GM21360 (cell line): ENCODE data around the gene RXFP3.
"Not testable (repeated sequence)": the region's sequence is repeated elsewhere in the genome, so short reads cannot be mapped to it uniquely, and the experiment has no call there.

Experiments
- ATAC-seq: cut with Tn5 transposase; IDR thresholded peaks from one replicate; pipeline ENCODE4 v1.9.1; 2021; ENCODE audit warnings: mild to moderate bottlenecking, moderate library complexity; ENCODE audit not compliant: unreplicated experiment

The RXFP3 gene

DNA sequence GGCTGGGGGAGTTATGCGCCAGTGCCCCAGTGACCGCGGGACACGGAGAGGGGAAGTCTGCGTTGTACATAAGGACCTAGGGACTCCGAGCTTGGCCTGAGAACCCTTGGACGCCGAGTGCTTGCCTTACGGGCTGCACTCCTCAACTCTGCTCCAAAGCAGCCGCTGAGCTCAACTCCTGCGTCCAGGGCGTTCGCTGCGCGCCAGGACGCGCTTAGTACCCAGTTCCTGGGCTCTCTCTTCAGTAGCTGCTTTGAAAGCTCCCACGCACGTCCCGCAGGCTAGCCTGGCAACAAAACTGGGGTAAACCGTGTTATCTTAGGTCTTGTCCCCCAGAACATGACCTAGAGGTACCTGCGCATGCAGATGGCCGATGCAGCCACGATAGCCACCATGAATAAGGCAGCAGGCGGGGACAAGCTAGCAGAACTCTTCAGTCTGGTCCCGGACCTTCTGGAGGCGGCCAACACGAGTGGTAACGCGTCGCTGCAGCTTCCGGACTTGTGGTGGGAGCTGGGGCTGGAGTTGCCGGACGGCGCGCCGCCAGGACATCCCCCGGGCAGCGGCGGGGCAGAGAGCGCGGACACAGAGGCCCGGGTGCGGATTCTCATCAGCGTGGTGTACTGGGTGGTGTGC, at the start of gene RXFP3:
Gene RXFP3 (plus strand): TSS at position 6 of the 636 bp plus-strand sequence. CDS start 355 bp downstream, at position 361.
- no peak for ATAC-seq

DNA sequence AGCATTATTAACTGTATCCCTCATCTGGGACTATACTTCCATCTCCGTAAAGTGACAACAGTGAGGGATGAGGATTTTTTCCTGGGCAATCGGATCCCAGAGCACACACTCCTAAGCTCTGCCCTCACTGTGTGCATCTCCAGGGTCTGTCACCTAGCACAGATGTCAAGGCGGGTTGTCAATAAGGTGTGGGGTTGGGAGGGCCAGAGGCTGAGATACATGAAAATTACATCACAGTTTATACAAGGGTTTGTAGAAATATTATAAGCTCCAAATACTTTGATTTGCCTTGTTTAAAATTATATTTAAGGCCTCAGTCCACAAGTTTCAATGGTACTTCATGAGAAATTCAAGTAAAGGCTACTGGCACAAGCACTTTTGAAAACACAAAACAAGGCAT, 48.9 kb upstream of the RXFP3 start:
- no peak for ATAC-seq

DNA sequence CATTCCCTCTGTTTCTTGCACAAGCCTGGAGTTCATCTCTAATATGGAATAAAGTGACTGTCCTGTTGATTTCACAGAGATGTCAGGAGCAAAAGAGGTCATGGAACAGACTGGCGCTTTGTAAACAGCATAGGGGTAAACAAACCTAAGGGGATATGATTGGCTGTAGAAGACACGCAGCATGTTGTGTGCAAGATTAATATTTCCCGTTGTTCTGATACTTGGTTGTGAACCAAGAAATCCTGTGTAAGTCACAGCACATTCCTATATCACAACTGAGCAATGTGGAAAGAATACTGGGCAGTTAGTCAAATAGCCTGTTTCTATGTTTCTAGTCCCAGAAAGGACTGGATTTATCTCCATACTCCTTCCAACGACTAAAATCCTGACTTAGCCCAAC, 47.6 kb upstream of the RXFP3 start:
- no peak for ATAC-seq

GRCh38 chr5:33890131-33891032, 45.8 kb upstream of the RXFP3 start:
- peak; percentile 55 for ATAC-seq

- no peak for ATAC-seq
Measured at GRCh38 chr5:33891446-33891787, 44.8 kb upstream of the RXFP3 start.

- ATAC-seq = no peak
Measured at GRCh38 chr5:33891788-33892619, 44.2 kb upstream of the RXFP3 start, which contains the start of gene ADAMTS12. TSS of gene ADAMTS12 (minus strand) at chr5:33891990. CDS start at chr5:33891856, 134 bp downstream.

- no peak for ATAC-seq
Measured at GRCh38 chr5:33892620-33893137, 43.5 kb upstream of the RXFP3 start.

GRCh38 chr5:33894566-33894965, 41.6 kb upstream of the RXFP3 start:
- no peak for ATAC-seq

DNA sequence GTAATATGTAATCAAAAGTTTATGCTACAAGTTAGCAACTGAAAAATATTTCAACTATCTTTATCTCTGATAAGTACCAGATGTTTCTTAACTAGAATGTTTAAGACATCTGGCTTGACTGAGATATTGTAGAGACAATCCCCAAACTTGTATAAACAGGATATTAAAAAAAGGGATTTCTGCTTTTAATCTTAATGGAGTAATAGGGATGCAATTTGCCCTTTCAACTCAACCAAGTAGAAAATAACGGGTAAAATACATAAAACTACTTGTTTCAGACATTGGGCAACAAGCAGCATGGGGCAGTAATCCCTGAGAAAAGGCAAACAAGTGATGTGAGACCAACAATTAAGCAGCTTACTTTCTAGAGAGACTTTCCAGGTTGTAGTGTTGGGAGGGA, 35.0 kb upstream of the RXFP3 start:
- no peak for ATAC-seq

DNA sequence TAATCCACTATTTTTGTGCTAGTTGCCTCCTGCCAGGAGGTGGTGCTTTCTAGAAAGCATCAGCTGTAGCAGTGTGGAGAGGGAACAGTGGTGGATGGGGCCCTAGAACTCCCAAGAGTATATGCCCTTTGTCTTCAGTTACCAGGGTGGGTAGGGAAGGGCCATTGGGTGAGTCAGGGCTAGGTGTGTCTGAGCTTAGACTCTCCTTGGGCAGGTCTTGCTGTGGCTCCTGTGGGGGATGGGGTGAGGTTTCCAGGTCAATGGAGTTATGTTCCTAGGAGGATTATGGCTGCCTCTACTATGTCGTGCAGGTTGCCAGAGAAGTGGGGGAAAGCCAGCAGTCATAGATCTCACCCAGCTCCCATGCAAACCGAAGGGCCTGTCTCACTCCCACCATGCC, 33.1 kb upstream of the RXFP3 start:
- no peak for ATAC-seq

DNA sequence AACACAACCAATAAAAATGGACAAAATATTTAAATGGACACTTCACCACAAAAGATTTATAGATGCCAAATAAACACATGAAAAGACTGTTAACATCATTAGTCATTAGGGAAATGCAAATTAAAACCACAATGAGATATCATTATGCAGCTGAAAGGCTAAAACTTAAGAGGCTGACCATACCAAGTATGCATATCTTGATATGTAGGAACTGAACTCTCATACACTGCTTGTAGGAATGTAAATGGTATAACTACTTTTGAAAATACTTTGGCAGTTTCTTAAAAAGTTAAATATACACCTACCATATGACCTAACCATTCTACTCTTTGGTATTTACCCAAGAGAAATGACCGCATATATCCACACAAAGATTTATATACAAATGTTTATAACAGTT, 30.8 kb upstream of the RXFP3 start:
- ATAC-seq = no peak

GRCh38 chr5:33906248-33906647, 29.9 kb upstream of the RXFP3 start:
- ATAC-seq = not testable (repeated sequence)

GRCh38 chr5:33914844-33915243, 21.3 kb upstream of the RXFP3 start:
- not testable (repeated sequence) for ATAC-seq

GRCh38 chr5:33921002-33921401, 15.2 kb upstream of the RXFP3 start:
- no peak for ATAC-seq

DNA sequence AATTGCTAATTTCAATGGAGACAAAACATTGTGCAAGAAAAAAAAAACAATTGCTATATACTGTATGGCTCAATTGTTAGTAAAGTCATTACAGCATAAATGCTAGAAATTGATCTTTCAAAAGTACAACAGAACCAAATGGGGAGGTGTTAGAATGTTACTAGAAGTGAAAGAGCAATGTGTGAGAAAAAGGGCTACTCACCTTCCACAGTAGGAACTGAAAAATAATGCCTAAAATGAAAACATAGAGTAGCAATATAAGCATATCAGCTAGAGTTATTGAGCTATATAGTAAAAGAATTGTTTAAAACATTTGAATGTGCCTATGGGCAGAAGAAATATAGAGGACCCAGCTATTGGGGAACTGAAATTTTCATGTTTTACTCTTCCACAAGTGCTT, 10.9 kb upstream of the RXFP3 start:
- no peak for ATAC-seq

DNA sequence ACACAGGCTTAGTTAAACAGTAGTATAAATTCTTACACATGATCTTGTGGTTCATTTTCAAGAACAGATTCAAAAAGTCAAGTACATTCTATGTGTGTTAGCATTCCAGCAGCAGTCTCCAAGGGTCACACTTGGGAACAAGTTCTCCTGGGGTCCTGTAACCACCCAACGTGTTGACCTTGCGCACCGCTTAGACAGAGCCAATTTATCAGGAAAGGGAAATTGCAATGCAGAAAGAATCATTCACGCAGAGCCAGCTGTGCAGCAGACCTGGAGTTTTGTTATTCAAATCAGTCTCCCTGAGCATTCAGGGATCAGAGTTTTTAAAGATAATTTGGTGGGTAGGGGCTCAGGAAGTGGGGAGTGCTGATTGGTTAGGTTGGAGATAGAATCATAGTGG, 8.5 kb upstream of the RXFP3 start:
- no peak for ATAC-seq

DNA sequence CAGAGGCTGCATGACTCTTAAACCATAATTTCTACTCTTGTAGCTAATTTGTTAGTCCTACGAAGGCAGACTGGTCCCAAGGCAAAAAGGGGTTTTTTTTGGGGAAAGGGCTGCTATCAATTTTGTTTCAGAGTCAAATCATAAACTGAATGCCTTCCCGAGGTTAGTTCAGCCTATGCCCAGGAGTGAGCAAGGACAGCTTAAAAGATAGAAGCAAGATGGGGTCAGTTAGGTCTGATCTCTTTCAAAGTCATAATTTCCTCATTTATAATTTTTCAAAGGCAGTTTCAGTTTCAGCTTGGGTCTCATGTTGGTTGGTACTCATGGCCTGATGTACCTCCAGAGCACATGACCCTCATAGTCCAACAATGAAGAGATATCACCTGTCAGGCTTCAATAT, 7.9 kb upstream of the RXFP3 start:
- no peak for ATAC-seq

DNA sequence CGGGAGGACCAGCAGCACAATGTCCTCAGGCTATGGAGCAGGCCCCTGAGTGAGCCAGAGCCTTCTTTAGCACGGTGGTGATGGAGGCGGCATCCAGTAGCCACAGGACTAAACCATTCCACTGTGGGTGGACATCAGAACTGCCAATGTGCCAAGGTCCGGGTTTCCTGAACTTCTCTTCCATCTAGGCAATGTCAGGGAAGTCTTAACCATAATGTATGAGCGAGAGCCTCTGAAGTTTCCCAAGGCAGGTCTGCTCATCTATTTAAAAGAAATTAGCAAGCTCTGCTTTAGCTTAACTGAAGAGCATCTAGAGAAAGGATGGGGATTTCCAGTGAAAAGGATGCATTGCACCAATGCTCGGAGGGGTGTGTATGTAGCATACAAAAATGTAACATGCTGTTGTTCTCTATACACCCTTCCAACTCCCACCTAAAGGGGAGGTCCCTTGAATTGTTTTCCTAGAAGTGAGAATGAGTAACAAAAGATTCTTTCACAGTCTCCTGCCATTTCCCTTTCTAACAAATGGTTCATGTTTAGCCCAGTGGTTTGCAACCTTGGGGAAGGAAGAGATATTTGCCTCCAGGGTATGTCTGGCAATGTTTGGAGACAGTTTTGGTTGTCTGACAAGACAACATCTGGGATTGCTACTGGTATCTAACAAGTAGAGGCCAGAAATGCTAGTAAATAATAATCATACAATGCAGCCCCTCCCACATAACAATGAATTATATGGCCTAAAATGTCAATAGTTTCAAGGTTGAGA, 6.1 kb upstream of the RXFP3 start:
- ATAC-seq = no peak

DNA sequence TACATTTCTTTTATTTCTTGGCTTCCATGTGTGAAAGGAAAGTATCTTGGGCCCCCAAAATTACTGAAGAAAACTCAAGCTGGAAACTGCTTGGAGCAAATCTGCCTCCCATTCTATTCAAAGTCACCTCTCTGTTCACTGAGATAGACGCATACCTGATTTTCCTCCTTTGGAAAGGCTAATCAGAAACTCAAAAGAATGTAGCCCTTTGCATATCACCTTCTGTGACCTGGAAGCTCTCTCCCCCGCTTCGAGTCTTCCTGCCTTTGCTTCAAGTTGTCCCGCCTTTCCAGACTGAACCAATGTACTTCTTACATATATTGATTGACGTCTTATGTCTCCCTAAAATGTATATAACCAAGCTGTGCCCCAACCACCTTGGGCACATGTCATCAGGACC, 5.0 kb upstream of the RXFP3 start:
- no peak for ATAC-seq

- peak; percentile 84 for ATAC-seq
Measured at GRCh38 chr5:33933723-33934169, 2.4 kb upstream of the RXFP3 start.
